ENCODE results near the gene SPON1. TPM values are rescaled to one million over a fixed set of nuclear protein-coding genes. Genes with fewer than 3 reads are reported as not detected.
A peak's percentile ranks its signal among the peaks of the same experiment; 100 is the strongest.

The SPON1 gene
- total and polyA plus RNA-seq, 9 donors = 11.9 to 112 (median 56.4) TPM

DNA sequence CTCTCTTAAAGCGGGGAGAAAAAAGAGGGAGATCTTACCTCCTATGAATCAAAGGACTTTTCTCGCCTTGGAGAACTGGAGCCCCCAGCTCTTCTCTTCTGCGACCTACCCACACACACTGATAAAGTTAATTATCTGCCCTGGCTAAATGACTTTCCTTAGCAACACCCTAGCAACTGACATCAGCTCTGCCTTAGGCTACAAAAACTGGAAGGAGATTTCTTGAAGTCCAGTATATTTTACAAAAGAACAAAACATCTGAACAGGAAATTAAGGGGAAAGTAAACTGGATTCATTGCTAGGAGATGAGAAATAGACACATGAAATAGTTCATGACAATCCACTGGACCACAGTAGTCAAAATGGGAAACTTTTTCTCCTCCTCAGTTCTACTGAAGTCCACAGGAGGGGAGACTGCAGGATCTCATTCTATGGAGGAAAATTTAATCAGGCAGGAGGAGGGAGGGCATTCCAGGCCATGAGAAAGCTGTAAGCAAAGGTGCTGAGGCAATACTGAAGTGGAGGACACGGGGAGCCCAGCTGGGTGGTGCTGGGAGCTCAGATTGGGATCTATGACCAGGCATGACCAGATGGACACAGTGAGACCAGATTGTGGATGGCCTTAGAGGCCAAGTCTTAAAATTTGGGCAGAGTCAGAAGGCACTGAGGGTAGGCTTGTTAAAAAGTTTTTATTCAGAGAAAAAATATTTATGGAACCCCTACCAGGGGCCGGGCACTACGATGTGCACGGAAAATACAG, 3.7 kb upstream of the SPON1 start:
- 86 to 90% (median 87%) methylated on average over 7 of the region's 7 CpGs for WGBS, 3 donors
- DNase-seq = no peak
- Histone ChIP-seq H3K4me1 (ENCODE audit: insufficient read depth) (peaks cover 2% of the 10 kb centered on the region), H3K9me3 (no peaks in the 10 kb centered on the region), H3K36me3 (no peaks in the 10 kb centered on the region), H3K4me3 (no peak overlapping the region), H3K27ac (no peak overlapping the region), H3K27me3 (no peaks in the 10 kb centered on the region)
- intact Hi-C loops (cut with DNase I) = loop anchor here in 3 of 4 donors (2.0 to 10.0 kb wide), 5 partner anchors 186 to 290 kb away; no protein-coding TSS in a partner anchor
- TF ChIP-seq EP300 (IDR thresholded peaks at IDR 0.05) (no peak), POLR2A (IDR thresholded peaks at IDR 0.05) (no peak)
- TF ChIP-seq, protein P1, sequence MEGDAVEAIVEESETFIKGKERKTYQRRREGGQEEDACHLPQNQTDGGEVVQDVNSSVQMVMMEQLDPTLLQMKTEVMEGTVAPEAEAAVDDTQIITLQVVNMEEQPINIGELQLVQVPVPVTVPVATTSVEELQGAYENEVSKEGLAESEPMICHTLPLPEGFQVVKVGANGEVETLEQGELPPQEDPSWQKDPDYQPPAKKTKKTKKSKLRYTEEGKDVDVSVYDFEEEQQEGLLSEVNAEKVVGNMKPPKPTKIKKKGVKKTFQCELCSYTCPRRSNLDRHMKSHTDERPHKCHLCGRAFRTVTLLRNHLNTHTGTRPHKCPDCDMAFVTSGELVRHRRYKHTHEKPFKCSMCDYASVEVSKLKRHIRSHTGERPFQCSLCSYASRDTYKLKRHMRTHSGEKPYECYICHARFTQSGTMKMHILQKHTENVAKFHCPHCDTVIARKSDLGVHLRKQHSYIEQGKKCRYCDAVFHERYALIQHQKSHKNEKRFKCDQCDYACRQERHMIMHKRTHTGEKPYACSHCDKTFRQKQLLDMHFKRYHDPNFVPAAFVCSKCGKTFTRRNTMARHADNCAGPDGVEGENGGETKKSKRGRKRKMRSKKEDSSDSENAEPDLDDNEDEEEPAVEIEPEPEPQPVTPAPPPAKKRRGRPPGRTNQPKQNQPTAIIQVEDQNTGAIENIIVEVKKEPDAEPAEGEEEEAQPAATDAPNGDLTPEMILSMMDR (IDR thresholded peaks at IDR 0.05) = no peak

DNA sequence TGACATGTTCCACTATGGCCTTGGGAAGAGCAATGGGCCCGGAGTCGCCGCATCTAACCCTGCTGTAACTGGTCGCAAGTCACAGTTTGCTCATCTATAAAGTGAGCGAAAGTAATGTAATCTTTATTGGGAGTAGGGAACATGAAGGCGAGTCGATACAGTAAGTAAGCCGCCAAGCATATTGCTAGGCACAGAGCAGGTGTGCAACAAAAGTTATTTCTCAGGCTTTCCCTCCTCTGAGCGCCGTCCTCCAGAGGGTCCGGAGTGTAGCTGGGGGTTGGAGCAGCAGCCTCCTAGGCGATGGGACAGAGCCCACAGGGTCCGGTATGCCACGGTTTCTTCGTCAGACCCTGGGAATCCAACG, 343 bp upstream of the SPON1 start:
- Histone ChIP-seq H3K36me3 (no peaks in the 10 kb centered on the region), H3K4me3 (peak overlapping the region; percentile 53), H3K27ac (peak overlapping the region; percentile 54 to 59), H3K9me3 (no peaks in the 10 kb centered on the region), H3K4me1 (ENCODE audit: insufficient read depth) (peaks cover 2% of the 10 kb centered on the region), H3K27me3 (no peaks in the 10 kb centered on the region)
- TF ChIP-seq EP300 (IDR thresholded peaks at IDR 0.05) = no peak
- no peak for TF ChIP-seq POLR2A (IDR thresholded peaks at IDR 0.05)
- TF ChIP-seq, protein P1 (IDR thresholded peaks at IDR 0.05) = no peak
- WGBS, 3 donors = 30 to 35% (median 34%) methylated on average over 16 of the region's 16 CpGs
- DNase-seq = no peak
- intact Hi-C loops (cut with DNase I) = loop anchor here in 1 of 4 donors (10.0 kb wide), 1 partner anchor 63 kb away; no protein-coding TSS in a partner anchor

DNA sequence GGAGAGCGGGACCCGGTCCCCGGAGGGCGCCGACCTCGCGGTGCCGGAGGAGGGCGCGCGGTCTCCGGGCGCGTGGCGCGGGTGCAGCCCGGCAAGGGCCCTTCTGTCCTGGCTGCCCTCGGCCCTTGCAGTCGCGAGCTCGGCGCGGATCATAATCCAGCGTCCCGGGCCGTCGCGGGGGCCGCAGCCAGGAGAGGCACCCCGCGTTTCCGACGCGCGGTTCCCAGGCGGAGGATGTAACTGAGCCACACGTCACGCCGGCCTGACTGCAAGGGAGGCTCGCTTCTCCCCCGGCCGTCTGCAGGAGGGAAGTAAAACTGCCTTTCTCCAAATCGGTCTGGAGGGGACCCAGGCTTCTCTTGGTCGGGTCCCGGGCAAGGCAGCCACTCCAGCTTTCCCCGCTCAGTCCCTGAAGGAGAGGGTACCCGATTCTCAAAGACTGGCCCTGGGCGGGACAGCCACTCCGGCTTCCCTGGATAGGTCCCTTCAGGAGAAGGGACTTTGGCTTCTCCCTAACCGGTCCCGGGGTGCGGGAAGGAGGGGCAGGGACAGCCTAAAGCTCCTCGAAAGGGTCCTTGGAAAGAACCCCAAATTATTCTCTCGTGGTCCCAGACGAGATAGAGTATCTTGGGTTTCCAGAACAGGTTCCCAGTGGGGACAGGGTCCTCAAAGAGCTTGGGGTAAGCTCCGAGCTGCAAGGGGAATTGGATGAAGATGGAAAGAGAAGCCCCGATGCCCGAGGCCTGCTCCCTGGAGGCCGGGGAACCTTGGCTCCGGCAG, 836 bp downstream of the SPON1 start:
- Histone ChIP-seq H3K9me3 (no peaks in the 10 kb centered on the region), H3K4me1 (ENCODE audit: insufficient read depth) (peaks cover 2% of the 10 kb centered on the region), H3K4me3 (peak overlapping the region; percentile 53), H3K36me3 (no peaks in the 10 kb centered on the region), H3K27ac (peak overlapping the region; percentile 54 to 59), H3K27me3 (no peaks in the 10 kb centered on the region)
- intact Hi-C loops (cut with DNase I) = loop anchor here in 1 of 4 donors (10.0 kb wide), 1 partner anchor 61 kb away; no protein-coding TSS in a partner anchor
- 1 to 2% (median 1%) methylated on average over 23 to 60 of the region's 60 CpGs for WGBS, 3 donors
- TF ChIP-seq, protein P1 (IDR thresholded peaks at IDR 0.05) = no peak
- TF ChIP-seq EP300 (IDR thresholded peaks at IDR 0.05) = no peak
- no peak for TF ChIP-seq POLR2A (IDR thresholded peaks at IDR 0.05)
- DNase-seq = peak in 4 of 5 donors; percentile 50 to 67 (median 60)

DNA sequence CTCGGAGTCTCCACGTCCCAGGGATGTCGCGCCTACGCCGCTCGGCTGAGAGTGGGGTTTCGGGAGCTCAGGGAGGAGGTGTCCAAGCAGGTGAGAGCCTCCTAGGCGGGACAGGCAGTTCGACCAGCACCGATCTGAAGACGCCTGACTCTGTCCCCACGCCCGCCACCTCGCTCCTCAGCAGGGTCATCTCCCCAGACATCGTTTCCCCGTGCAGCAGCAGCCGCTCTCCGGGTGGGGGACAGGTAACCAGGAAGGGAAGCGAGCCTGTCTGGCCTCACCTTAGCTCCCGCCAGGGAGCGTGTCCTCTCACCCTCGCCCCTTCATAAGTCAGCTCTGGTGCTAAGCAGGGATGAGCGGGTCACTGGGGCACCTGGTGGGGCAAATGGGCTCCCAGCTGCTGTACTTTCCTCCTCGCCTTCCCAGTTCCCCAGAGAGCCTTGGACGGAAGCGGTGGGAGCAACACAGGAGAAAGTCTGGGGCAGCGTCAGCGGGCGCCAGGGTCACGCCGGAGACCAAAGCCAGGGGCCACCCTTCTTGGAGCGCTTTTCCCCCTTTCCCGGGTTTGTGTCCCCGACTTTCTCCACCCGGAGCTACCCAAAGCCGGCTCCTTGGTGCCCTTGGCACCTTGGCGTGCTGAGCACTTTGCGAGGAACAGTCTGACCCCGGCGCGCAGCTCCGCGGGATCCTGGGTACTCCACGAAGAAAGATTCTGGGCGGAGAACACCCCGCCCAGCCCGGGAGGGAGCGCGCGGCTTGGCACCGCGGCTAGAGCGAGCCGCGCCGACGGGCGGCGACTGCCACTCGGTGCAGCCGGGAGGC, 1.6 kb downstream of the SPON1 start:
- DNase-seq = peak in 4 of 5 donors; percentile 22 to 56 (median 39)
- 14 to 48% (median 32%) methylated on average over 59 to 62 of the region's 62 CpGs for WGBS, 3 donors
- intact Hi-C loops (cut with DNase I) = loop anchor here in 1 of 4 donors (10.0 kb wide), 1 partner anchor 61 kb away; no protein-coding TSS in a partner anchor

More for the DNA sequence above, 1.6 kb downstream of the SPON1 start:
- peak overlapping the region; percentile 53 for H3K4me3 ChIP-seq
- no peaks in the 10 kb centered on the region for H3K36me3 ChIP-seq
- H3K27ac ChIP-seq = peak overlapping the region in 1 of 2 donors; percentile 59
- H3K9me3 ChIP-seq = no peaks in the 10 kb centered on the region
- H3K4me1 ChIP-seq (ENCODE audit: insufficient read depth) = peaks cover 2% of the 10 kb centered on the region
- H3K27me3 ChIP-seq = no peaks in the 10 kb centered on the region
- no peak for TF ChIP-seq POLR2A (IDR thresholded peaks at IDR 0.05)
- no peak for TF ChIP-seq EP300 (IDR thresholded peaks at IDR 0.05)
- TF ChIP-seq, protein P1 (IDR thresholded peaks at IDR 0.05) = no peak

Data from ovary (tissue), 9 donors.